Stomach (tissue), 9 donors: ENCODE measurements around the gene MYPOP. TPM values are rescaled to one million over a fixed set of nuclear protein-coding genes. Genes with fewer than 3 reads are reported as not detected.
"Not testable (repeated sequence)": the region's sequence is repeated elsewhere in the genome, so short reads cannot be mapped to it uniquely, and the experiment has no call there.

Experiments
- DNase-seq, 2 donors: peaks; one replicate each; pipeline versions ENCODE4 v3.0.0 to v3.0.0-alpha.2; 2013 to 2019
- H3K27ac ChIP-seq, 5 donors: fragments of 200-600 bp in 4 of 5; sonication (generic) in 4 of 5; one replicate each; pipeline ENCODE4 v1.5.1; 2013 to 2019; ENCODE audit warnings: mild to moderate bottlenecking in 1 of 5, moderate library complexity in 1 of 5
- H3K27me3 ChIP-seq, 3 donors: fragments of 200-600 bp; sonication (generic); one replicate each; pipeline ENCODE4 v1.5.1; 2017 to 2019; ENCODE audit warnings: mixed run types in 1 of 3
- H3K36me3 ChIP-seq, 4 donors: fragments of 200-600 bp; sonication (generic); 1 replicate in 3 of 4; 2 replicates in 1 of 4; pipeline ENCODE4 v1.5.1; 2016 to 2019
- H3K4me1 ChIP-seq, 4 donors: fragments of 200-600 bp; sonication (generic); one replicate each; pipeline ENCODE4 v1.5.1; 2016 to 2019
- H3K4me3 ChIP-seq, 4 donors: fragments of 200-600 bp; sonication (generic) in 3 of 4; one replicate each; pipeline ENCODE4 v1.5.1; 2016 to 2019; ENCODE audit warnings: mild to moderate bottlenecking in 1 of 4
- H3K9me3 ChIP-seq, 4 donors: fragments of 200-600 bp; sonication (generic); one replicate each; pipeline ENCODE4 v1.5.1; 2016 to 2019
- EP300 ChIP-seq: sonication (generic); formaldehyde crosslinking; IDR thresholded peaks from one replicate; pipeline ENCODE4 v1.6.1; 2017; ENCODE audit warnings: antibody characterized with exemption
- POLR2A ChIP-seq, 4 donors: fragments of 450-650 bp; IDR thresholded peaks; one replicate each; pipeline ENCODE4 v1.6.1; 2016; ENCODE audit warnings: antibody characterized with exemption in 4 of 4, control low read depth in 2 of 4, mild to moderate bottlenecking in 1 of 4, moderate library complexity in 1 of 4
- POLR2AphosphoS5 ChIP-seq, 3 donors: sonication (generic); formaldehyde crosslinking; IDR thresholded peaks; one replicate each; pipeline ENCODE4 v1.6.1; 2016; ENCODE audit warnings: antibody characterized with exemption in 3 of 3
- WGBS, 5 donors: extraction: QIAGEN DNeasy Blood & Tissue Kit in 3 of 5; methylation state at CpG; one replicate each; pipeline versions ENCODE4 v1.1.5 to v1.1.7; 2013 to 2018; 5-methylcytosine and 5-hydroxymethylcytosine counted together
- intact Hi-C: fragments of 100-400 bp; cut with DNase I; formaldehyde crosslinking; loops from one replicate; pipeline ENCODE4 v1.15.1; 2023; ENCODE audit warnings: low total_unique reads
- polyA plus RNA-seq, 3 donors: library from polyadenylated mRNA; stranded (reverse); fragments of 200-250 nt; gene quantifications; one replicate each; pipeline ENCODE4 v1.2.3, GENCODE V29; 2013
- total RNA-seq, 5 donors: library from RNA; depleted of rRNA; stranded (reverse); fragments of >200 nt; gene quantifications; one replicate each; pipeline versions ENCODE4 v1.1.0 to v1.2.3, GENCODE V29; 2014 to 2016
- TF ChIP-seq, protein P1 (sequence below), 7 experiments: fragments of 450-650 bp in 4 of 7; fragments of 200-600 bp in 3 of 7; sonication (generic) in 3 of 7; IDR thresholded peaks; one replicate each; pipeline ENCODE4 v1.5.1; 2016 to 2019; ENCODE audit warnings: antibody characterized with exemption in 7 of 7, control low read depth in 2 of 7, mild to moderate bottlenecking in 1 of 7
- donor health status: healthy with polysubstance abuse.
- donor health status: Bipolar disorder and iron deficiency.
- donor health status: healthy.

The MYPOP gene
- total and polyA plus RNA-seq, 8 donors, result 0.58 to 12.2 (median 4.6) TPM

DNA sequence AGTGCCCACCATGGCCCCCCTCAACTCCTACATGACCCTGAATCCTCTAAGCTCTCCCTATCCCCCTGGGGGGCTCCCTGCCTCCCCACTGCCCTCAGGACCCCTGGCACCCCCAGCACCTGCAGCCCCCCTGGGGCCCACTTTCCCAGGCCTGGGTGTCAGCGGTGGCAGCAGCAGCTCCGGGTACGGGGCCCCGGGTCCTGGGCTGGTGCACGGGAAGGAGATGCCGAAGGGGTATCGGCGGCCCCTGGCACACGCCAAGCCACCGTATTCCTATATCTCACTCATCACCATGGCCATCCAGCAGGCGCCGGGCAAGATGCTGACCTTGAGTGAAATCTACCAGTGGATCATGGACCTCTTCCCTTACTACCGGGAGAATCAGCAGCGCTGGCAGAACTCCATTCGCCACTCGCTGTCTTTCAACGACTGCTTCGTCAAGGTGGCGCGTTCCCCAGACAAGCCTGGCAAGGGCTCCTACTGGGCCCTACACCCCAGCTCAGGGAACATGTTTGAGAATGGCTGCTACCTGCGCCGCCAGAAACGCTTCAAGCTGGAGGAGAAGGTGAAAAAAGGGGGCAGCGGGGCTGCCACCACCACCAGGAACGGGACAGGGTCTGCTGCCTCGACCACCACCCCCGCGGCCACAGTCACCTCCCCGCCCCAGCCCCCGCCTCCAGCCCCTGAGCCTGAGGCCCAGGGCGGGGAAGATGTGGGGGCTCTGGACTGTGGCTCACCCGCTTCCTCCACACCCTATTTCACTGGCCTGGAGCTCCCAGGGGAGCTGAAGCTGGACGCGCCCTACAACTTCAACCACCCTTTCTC, 30.1 kb downstream of the MYPOP start:
- WGBS, 5 donors, result 91 to 94% (median 92%) methylated on average over 29 to 34 of the region's 34 CpGs
- TF ChIP-seq POLR2AphosphoS5 (IDR thresholded peaks at IDR 0.05) (no peak), POLR2A (IDR thresholded peaks at IDR 0.05) (no peak), EP300 (no peak)
- TF ChIP-seq, protein P1, sequence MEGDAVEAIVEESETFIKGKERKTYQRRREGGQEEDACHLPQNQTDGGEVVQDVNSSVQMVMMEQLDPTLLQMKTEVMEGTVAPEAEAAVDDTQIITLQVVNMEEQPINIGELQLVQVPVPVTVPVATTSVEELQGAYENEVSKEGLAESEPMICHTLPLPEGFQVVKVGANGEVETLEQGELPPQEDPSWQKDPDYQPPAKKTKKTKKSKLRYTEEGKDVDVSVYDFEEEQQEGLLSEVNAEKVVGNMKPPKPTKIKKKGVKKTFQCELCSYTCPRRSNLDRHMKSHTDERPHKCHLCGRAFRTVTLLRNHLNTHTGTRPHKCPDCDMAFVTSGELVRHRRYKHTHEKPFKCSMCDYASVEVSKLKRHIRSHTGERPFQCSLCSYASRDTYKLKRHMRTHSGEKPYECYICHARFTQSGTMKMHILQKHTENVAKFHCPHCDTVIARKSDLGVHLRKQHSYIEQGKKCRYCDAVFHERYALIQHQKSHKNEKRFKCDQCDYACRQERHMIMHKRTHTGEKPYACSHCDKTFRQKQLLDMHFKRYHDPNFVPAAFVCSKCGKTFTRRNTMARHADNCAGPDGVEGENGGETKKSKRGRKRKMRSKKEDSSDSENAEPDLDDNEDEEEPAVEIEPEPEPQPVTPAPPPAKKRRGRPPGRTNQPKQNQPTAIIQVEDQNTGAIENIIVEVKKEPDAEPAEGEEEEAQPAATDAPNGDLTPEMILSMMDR (IDR thresholded peaks at IDR 0.05), result no peak
- H3K27me3 ChIP-seq, result peaks cover 0 to 12% (median 0%) of the 10 kb centered on the region in 3 donors

DNA sequence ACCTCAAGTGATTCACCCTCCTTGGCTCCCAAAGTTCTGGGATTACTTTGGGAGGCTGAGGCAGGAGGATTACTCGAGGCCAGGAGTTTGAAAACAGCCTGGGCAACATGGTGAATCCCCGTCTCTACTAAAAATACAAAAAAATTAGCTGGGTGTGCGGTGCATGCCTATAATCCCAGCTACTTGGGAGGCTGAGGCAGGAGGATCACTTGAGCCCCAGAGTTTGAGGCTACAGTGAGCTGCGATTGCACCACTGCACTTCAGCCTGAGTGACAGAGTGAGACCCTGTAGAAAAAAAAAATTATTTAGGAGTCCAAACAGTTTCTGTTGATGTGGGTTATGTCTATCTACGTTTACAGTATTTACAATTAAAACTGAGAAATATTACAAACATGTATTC, 31.6 kb downstream of the MYPOP start:
- Histone ChIP-seq H3K27me3 (peaks cover 0 to 10% (median 0%) of the 10 kb centered on the region in 3 donors), H3K4me3 (no peak overlapping the region), H3K36me3 (peaks cover 0 to 13% (median 6%) of the 10 kb centered on the region in 4 donors), H3K27ac (peak overlapping the region in 1 of 5 donors; percentile 38), H3K4me1 (peaks cover 19 to 56% (median 42%) of the 10 kb centered on the region in 4 donors), H3K9me3 (no peaks in the 10 kb centered on the region)
- TF ChIP-seq EP300, result no peak
- TF ChIP-seq POLR2A (IDR thresholded peaks at IDR 0.05), result no peak
- TF ChIP-seq, protein P1 (IDR thresholded peaks at IDR 0.05), result no peak
- no peak for TF ChIP-seq POLR2AphosphoS5 (IDR thresholded peaks at IDR 0.05)
- intact Hi-C loops, result no loop called here
- DNase-seq, result no peak
- 67 to 83% (median 72%) methylated on average over 5 of the region's 5 CpGs for WGBS, 5 donors

More for the DNA sequence above, 30.1 kb downstream of the MYPOP start:
- H3K36me3 ChIP-seq, result peaks cover 0 to 13% (median 6%) of the 10 kb centered on the region in 4 donors
- peak overlapping the region in 1 of 5 donors; percentile 7 for H3K27ac ChIP-seq
- H3K4me3 ChIP-seq, result no peak overlapping the region
- intact Hi-C loops, result no loop called here
- peaks cover 33 to 71% (median 56%) of the 10 kb centered on the region in 4 donors for H3K4me1 ChIP-seq
- DNase-seq, result no peak
- H3K9me3 ChIP-seq, result no peaks in the 10 kb centered on the region

DNA sequence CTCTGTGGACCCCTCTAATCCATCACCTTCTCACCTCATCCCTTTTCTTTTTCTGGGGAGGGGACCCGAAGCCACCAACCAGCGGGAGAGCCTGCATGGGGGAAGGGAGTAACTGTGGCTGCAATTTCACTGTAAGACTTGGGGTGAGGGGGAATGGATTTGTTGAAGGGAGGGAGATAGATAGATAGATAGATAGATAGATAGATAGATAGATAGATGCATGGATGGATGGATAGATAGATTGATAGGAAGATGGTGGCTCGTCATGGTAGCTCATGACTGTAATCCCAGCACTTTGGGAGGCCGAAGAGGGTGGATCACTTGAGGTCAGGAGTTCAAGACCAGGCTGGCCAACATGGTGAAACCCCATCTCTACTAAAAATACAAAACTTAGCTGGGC, 35.2 kb downstream of the MYPOP start:
- DNase-seq, intact Hi-C loops, H3K36me3 ChIP-seq, H3K9me3 ChIP-seq: not testable (repeated sequence)
- Histone ChIP-seq H3K4me3 (peak overlapping the region; percentile 75 to 97 (median 90)), H3K27ac (peak overlapping the region; percentile 78 to 96 (median 92)), H3K4me1 (peaks cover 10 to 35% (median 25%) of the 10 kb centered on the region in 4 donors), H3K27me3 (peaks cover 0 to 34% (median 9%) of the 10 kb centered on the region in 3 donors)
- 29 to 53% (median 40%) methylated on average over 4 of the region's 4 CpGs for WGBS, 5 donors

DNA sequence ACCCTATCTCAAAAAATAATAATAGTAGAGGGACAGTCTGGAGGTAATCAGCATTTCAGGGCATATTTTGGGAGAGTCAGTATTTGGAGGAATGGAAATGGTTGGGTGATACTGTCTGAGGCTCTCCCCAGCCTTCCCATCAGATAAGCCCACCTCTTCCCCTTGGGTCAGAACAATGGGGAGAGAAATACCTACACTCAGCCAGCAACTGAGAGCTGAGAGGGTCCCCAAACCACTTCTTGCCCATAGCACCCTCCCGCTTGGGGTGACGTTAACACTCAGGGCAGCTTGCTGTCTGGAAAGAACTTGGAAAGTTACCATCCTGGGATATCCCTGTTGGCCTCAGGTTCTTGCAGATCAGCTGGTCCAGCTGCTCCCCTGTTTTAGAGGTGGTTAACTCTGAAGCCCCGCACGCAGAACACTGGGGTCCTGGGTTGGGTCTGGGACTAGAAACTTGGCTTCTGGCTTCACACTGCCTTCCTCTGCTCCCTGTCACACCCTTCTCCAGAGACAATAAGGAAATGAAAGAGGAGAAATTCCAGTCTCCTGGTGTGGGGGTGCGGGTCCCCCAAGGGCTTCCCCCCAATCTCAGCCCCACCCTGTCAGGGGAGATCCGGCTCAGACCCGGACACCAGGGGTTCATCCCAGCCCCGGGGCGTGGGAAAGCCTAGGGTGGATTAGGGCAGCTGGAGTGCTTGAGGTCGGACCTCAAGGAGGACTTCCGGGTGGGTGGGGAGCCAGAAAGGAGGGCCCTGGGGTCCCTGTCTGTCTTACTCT, 35.8 kb downstream of the MYPOP start:
- H3K36me3 ChIP-seq, result no peaks in the 10 kb centered on the region
- peak overlapping the region; percentile 75 to 97 (median 90) for H3K4me3 ChIP-seq
- peaks cover 0 to 34% (median 9%) of the 10 kb centered on the region in 3 donors for H3K27me3 ChIP-seq
- H3K4me1 ChIP-seq, result peaks cover 17 to 35% (median 27%) of the 10 kb centered on the region in 4 donors
- no peaks in the 10 kb centered on the region for H3K9me3 ChIP-seq
- DNase-seq, result peak in 1 of 2 donors; percentile 45
- peak overlapping the region; percentile 78 to 96 (median 92) for H3K27ac ChIP-seq
- no peak for TF ChIP-seq EP300
- no peak for TF ChIP-seq POLR2A (IDR thresholded peaks at IDR 0.05)
- TF ChIP-seq POLR2AphosphoS5 (IDR thresholded peaks at IDR 0.05), result peak in 1 of 3 donors; percentile 6
- TF ChIP-seq, protein P1 (IDR thresholded peaks at IDR 0.05), result no peak
- WGBS, 5 donors, result 25 to 54% (median 39%) methylated on average over 11 of the region's 11 CpGs
- intact Hi-C loops, result no loop called here
